K562 (cell line): ENCODE data around the gene GRIK3. TPM values are rescaled to one million over a fixed set of nuclear protein-coding genes. Genes with fewer than 3 reads are reported as not detected.

ENCODE experiments used
- ATAC-seq: fragments of 200-7000 bp; cut with Tn5 transposase; 3 replicates; pipeline ENCODE4 v1.9.1; 2020; ENCODE audit warnings: moderate library complexity
- BruUV-seq: library from RNA; stranded (reverse); fragments of 400-500 nt; replicated peaks from 2 replicates; lab custom pipeline; 2021; lab: Mats Ljungman, UMichigan
- CTCF ChIA-PET: fragments of 300-600 bp; formaldehyde crosslinking; extraction: SDS; loops from one replicate; lab custom pipeline; 2021; ENCODE audit warnings: low intra/inter-chr PET ratio; lab: Yijun Ruan, JAX
- POLR2A ChIA-PET: fragments of 300-600, 350-650 bp; sonication (Branson Sonifier 250); formaldehyde crosslinking; extraction: SDS; loops from one replicate; lab custom pipeline; 2021; ENCODE audit warnings: antibody characterized with exemption, inconsistent platforms; lab: Yijun Ruan, JAX
- DNase-seq, 4 experiments: peaks; one replicate each; pipeline versions ENCODE4 v3.0.0 to v3.0.0-alpha.2; 2011 to 2018; ENCODE audit warnings: low spot score in 3 of 4, mixed read lengths in 3 of 4; ENCODE audit errors: extremely low read depth in 1 of 4
- FAIRE-seq: peaks from 2 replicates; lab custom pipeline; 2011; peaks lifted over from hg19 to GRCh38; lab: Jason Lieb, UNC
- H2AFZ ChIP-seq: 2 replicates; pipeline ENCODE4 v1.6.0; 2011; ENCODE audit warnings: low read depth, low read length, control low read depth, inconsistent platforms
- H3K27ac ChIP-seq: fragments of 200-600 bp; 3 replicates; pipeline ENCODE4 v1.8.0; 2011; ENCODE audit warnings: low read depth, mild to moderate bottlenecking, control low read depth, inconsistent platforms, low read length, moderate library complexity, mixed read lengths; ENCODE audit errors: extremely low read depth
- H3K27me3 ChIP-seq, 2 experiments: fragments of 300-600 bp in 1 of 2; 2 replicates in 1 of 2; 3 replicates in 1 of 2; pipeline versions ENCODE4 v1.6.0 to v1.8.0; 2011; ENCODE audit warnings: inconsistent platforms in 2 of 2, low read length in 2 of 2, mild to moderate bottlenecking in 1 of 2, mixed read lengths in 1 of 2, moderate library complexity in 1 of 2; ENCODE audit not compliant: control insufficient read depth in 2 of 2, insufficient read depth in 2 of 2
- H3K36me3 ChIP-seq: fragments of 300-600 bp; 3 replicates; pipeline ENCODE4 v1.8.0; 2011; ENCODE audit warnings: mild to moderate bottlenecking, low read length, inconsistent platforms; ENCODE audit not compliant: control insufficient read depth, insufficient read depth
- H3K4me1 ChIP-seq, 2 experiments: fragments of 200-600 bp in 1 of 2; replicated peaks in 1 of 2; 2 replicates in 1 of 2; 3 replicates in 1 of 2; pipeline versions ENCODE4 v1.5.1 to v1.8.0; 2011; ENCODE audit warnings: inconsistent platforms in 2 of 2, low read length in 2 of 2, mild to moderate bottlenecking in 1 of 2, mixed read lengths in 1 of 2, moderate library complexity in 1 of 2; ENCODE audit not compliant: control insufficient read depth in 2 of 2, insufficient read depth in 2 of 2
- H3K4me2 ChIP-seq: 2 replicates; pipeline ENCODE4 v1.6.1; 2011; ENCODE audit warnings: low read length, control low read depth, inconsistent platforms, mixed read lengths; ENCODE audit not compliant: insufficient read depth
- H3K4me3 ChIP-seq: fragments of 200-600 bp; sonication (generic), shearing (Covaris generic); 2 replicates; pipeline ENCODE4 v1.5.1; 2016; ENCODE audit warnings: control low read depth, inconsistent platforms
- H3K79me2 ChIP-seq: fragments of 200-600 bp; 3 replicates; pipeline ENCODE4 v1.8.0; 2011; ENCODE audit warnings: low read length, inconsistent platforms; ENCODE audit not compliant: control insufficient read depth, insufficient read depth
- H3K9ac ChIP-seq, 2 experiments: 2 replicates each; pipeline versions ENCODE4 v1.6.0 to v1.6.1; 2011; ENCODE audit warnings: low read depth in 2 of 2, low read length in 2 of 2, control low read depth in 1 of 2, inconsistent platforms in 1 of 2, mild to moderate bottlenecking in 1 of 2, mixed read lengths in 1 of 2; ENCODE audit not compliant: insufficient read depth in 1 of 2
- H3K9me1 ChIP-seq: one replicate; pipeline ENCODE4 v1.6.0; 2011; ENCODE audit warnings: inconsistent platforms, mild to moderate bottlenecking, low read length, moderate library complexity; ENCODE audit not compliant: control insufficient read depth, insufficient read depth
- H3K9me3 ChIP-seq: replicated peaks from 2 replicates; pipeline ENCODE4 v1.5.1; 2011; ENCODE audit warnings: low read depth, low read length, inconsistent platforms; ENCODE audit not compliant: control insufficient read depth, insufficient read depth
- H4K20me1 ChIP-seq: replicated peaks from 2 replicates; pipeline ENCODE4 v1.6.1; 2011; ENCODE audit warnings: low read length, inconsistent platforms, mixed read lengths; ENCODE audit not compliant: control insufficient read depth, insufficient read depth
- CBX5 ChIP-seq: IDR thresholded peaks from 2 replicates; pipeline ENCODE4 v1.6.1; 2014; ENCODE audit warnings: low read depth, borderline replicate concordance
- DMBX1 ChIP-seq: fragments of 250-450 bp; sonication (Bioruptor Pico); IDR thresholded peaks from 2 replicates; pipeline ENCODE4 v1.8.0; 2022; ENCODE audit warnings: inconsistent platforms, mild to moderate bottlenecking, moderate library complexity, borderline replicate concordance
- ELF1 ChIP-seq: fragments of 200-800 bp; sonication (Bioruptor generic); IDR thresholded peaks from 2 replicates; pipeline ENCODE4 v1.6.1; 2016; ENCODE audit warnings: missing genetic modification characterization, missing compliant biosample characterization
- HCFC1 ChIP-seq: IDR thresholded peaks from 2 replicates; pipeline ENCODE4 v1.6.1; 2012; ENCODE audit warnings: low read depth, low read length, improper control_type of control experiment
- ILK ChIP-seq: fragments of 450-650 bp; IDR thresholded peaks from 2 replicates; pipeline ENCODE4 v1.6.1; 2016; ENCODE audit warnings: missing genetic modification characterization, low read depth, mild to moderate bottlenecking, missing compliant biosample characterization, moderate library complexity, borderline replicate concordance
- MTA1 ChIP-seq: fragments of 450-650 bp; IDR thresholded peaks from 2 replicates; pipeline ENCODE4 v1.6.1; 2017; ENCODE audit warnings: borderline replicate concordance
- NR1H2 ChIP-seq: sonication (generic); formaldehyde crosslinking; IDR thresholded peaks from 2 replicates; pipeline ENCODE4 v1.4.0; 2020; ENCODE audit warnings: mild to moderate bottlenecking, missing genetic modification reagents
- PTTG1 ChIP-seq: fragments of 450-650 bp; IDR thresholded peaks from 2 replicates; pipeline ENCODE4 v1.6.1; 2016; ENCODE audit warnings: low read depth, mild to moderate bottlenecking, missing genetic modification characterization, missing compliant biosample characterization
- PYGO2 ChIP-seq: fragments of 450-650 bp; IDR thresholded peaks from 2 replicates; pipeline ENCODE4 v1.6.1; 2016; ENCODE audit warnings: mild to moderate bottlenecking, missing genetic modification characterization, moderate library complexity, missing compliant biosample characterization
- RBM22 ChIP-seq: fragments of 200-400 bp; formaldehyde crosslinking; IDR thresholded peaks from 2 replicates; pipeline ENCODE4 v1.6.1; 2018; ENCODE audit warnings: low read length, low read depth; ENCODE audit not compliant: poor library complexity, severe bottlenecking
- SUPT5H ChIP-seq: fragments of 450-650 bp; IDR thresholded peaks from 2 replicates; pipeline ENCODE4 v1.6.1; 2016
- TCF7 ChIP-seq: sonication (generic); IDR thresholded peaks from 2 replicates; pipeline ENCODE4 v1.6.1; 2016; ENCODE audit warnings: antibody characterized with exemption, borderline replicate concordance
- ZBED1 ChIP-seq: IDR thresholded peaks from 2 replicates; pipeline ENCODE4 v1.6.1; 2014
- ZHX1 ChIP-seq: fragments of 150-350 bp; conservative IDR thresholded peaks from 2 replicates; pipeline ENCODE4 v1.6.1; 2014; ENCODE audit warnings: low read length
- ZNF121 ChIP-seq: sonication (generic); formaldehyde crosslinking; conservative IDR thresholded peaks from 2 replicates; pipeline ENCODE4 v1.8.0; 2022; ENCODE audit warnings: missing genetic modification reagents
- ZNF586 ChIP-seq: fragments of 450-650 bp; formaldehyde crosslinking; conservative IDR thresholded peaks from 2 replicates; pipeline ENCODE4 v1.4.0; 2020; ENCODE audit warnings: mild to moderate bottlenecking, moderate library complexity
- WGBS: fragments of 100-300 bp; shearing (Covaris generic); methylation state at CpG from one replicate; pipeline ENCODE4 v1.1.6; 2016; ENCODE audit warnings: low coverage, mixed read lengths; ENCODE audit not compliant: insufficient coverage; ENCODE audit errors: missing lambda C conversion rate; 5-methylcytosine and 5-hydroxymethylcytosine counted together
- in situ Hi-C: fragments of 300-500 bp; cut with MboI; formaldehyde crosslinking; loops from 4 replicates; pipeline ENCODE4 v1.15.0; 2018; ENCODE audit warnings: inconsistent platforms, mixed read lengths
- intact Hi-C: fragments of 100-400 bp; cut with micrococcal nuclease; formaldehyde crosslinking; loops from 2 replicates; pipeline ENCODE4 v1.14.2; 2022
- polyA plus RNA-seq, 8 experiments: library from polyadenylated mRNA; depleted of rRNA in 4 of 8; stranded (reverse) in 5 of 8; unstranded in 3 of 8; fragments of >200 nt; fragmentation: Nextera tagmentation in 2 of 8; fragmentation: Illumina TruSeq in 1 of 8; extraction: Ambion mirVana in 2 of 8; extraction: Trizol in 1 of 8; gene quantifications; 2 replicates each; pipeline versions ENCODE4 v1.2.1 to v1.2.3, GENCODE V29; 2011 to 2014; ENCODE audit warnings: inconsistent platforms in 1 of 8, missing spikeins in 1 of 8
- total RNA-seq, 7 experiments: library from RNA; depleted of rRNA in 6 of 7; stranded (reverse); fragments of >200 nt in 6 of 7; fragmentation: Illumina TruSeq in 2 of 7; extraction: Trizol in 2 of 7; gene quantifications; 2 replicates each; pipeline versions ENCODE4 v1.2.1 to v1.2.3, GENCODE V29; 2011 to 2021; ENCODE audit warnings: low replicate concordance in 1 of 7
- TF ChIP-seq, protein P1 (sequence below): fragments of 250-450 bp; sonication (Bioruptor Pico); IDR thresholded peaks from 2 replicates; pipeline ENCODE4 v1.4.0; 2020

Gene GRIK3
- total and polyA plus RNA-seq, 9 of the 15 experiments (the other 6 are each of a cell fraction or from before 2014, with no cell fraction given) = not detected

- ChIA-PET POLR2A (interaction anchor here (1.3 kb wide), 1 partner anchor 10 kb away, joined by 3 read pairs; no protein-coding TSS in a partner anchor), CTCF (no interaction called here)
- intact Hi-C loops (no loop called here), in situ Hi-C loops (no loop called here)
- 0% methylated on average over 6 of the region's 6 CpGs for WGBS
- Histone ChIP-seq H3K9me1 (no peaks in the 10 kb centered on the region), H3K4me3 (no peak overlapping the region), H3K9me3 (no peaks in the 10 kb centered on the region), H2AFZ (no peak overlapping the region), H3K27me3 (peaks cover 2 to 19% of the 10 kb centered on the region in 2 experiments; a peak in 3 of 5 replicates), H3K4me2 (no peak overlapping the region), H3K9ac (no peak overlapping the region), H3K79me2 (no peaks in the 10 kb centered on the region), H3K4me1 (no peaks in the 10 kb centered on the region), H3K36me3 (no peaks in the 10 kb centered on the region), H4K20me1 (peaks cover 9% of the 10 kb centered on the region; the same call in 1 of the 2 replicates), H3K27ac (no peak overlapping the region)
- ATAC-seq (no peak), FAIRE-seq (no peak), DNase-seq (no peak)
- TF ChIP-seq ZNF121 (CRISPR knock-in tag) (no peak), CBX5 (no peak), ILK (tag) (no peak), NR1H2 (CRISPR knock-in tag) (no peak), ELF1 (tag) (no peak), ZNF586 (CRISPR knock-in tag) (no peak), PYGO2 (tag) (no peak), HCFC1 (no peak), ZHX1 (no peak), TCF7 (no peak), MTA1 (no peak), SUPT5H (no peak), RBM22 (no peak), PTTG1 (tag) (no peak), ZBED1 (no peak), DMBX1 (CRISPR knock-in tag) (no peak)
- TF ChIP-seq, protein P1, sequence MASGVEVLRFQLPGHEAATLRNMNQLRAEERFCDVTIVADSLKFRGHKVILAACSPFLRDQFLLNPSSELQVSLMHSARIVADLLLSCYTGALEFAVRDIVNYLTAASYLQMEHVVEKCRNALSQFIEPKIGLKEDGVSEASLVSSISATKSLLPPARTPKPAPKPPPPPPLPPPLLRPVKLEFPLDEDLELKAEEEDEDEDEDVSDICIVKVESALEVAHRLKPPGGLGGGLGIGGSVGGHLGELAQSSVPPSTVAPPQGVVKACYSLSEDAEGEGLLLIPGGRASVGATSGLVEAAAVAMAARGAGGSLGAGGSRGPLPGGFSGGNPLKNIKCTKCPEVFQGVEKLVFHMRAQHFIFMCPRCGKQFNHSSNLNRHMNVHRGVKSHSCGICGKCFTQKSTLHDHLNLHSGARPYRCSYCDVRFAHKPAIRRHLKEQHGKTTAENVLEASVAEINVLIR = no peak
- BruUV-seq = no TSS peak
These were observed 96.9 kb downstream of the GRIK3 start for GRCh38 chr1:36937371-36937770.
